Activated CD4-positive, alpha-beta T cell treated with anti-CD3 and anti-CD28 coated beads for 1 hour (primary cell): ENCODE measurements around the gene TTC17.

Source experiments
- DNase-seq: peaks from one replicate; pipeline ENCODE4 v3.0.0-alpha.2; 2020

The TTC17 gene

DNA sequence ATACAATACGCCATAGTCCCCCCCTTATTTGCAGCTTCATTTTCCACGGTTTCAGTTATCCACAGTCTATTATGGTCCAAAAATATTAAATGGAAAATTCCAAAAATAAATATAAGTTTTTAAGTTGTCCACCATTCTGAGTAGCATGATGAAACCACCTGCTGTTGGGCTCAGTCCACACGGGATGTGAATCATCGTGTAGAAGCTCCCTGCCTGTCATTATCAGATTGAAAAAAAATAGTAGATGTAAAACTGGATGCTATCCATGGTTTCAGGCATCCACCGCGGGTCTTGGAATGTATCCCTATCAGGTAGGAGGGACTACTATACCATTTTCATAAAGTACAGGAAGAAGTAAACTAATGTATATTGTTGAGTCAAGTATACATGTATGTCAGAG is 127.4 kb downstream of the TTC17 start:
- DNase-seq = no peak

DNA sequence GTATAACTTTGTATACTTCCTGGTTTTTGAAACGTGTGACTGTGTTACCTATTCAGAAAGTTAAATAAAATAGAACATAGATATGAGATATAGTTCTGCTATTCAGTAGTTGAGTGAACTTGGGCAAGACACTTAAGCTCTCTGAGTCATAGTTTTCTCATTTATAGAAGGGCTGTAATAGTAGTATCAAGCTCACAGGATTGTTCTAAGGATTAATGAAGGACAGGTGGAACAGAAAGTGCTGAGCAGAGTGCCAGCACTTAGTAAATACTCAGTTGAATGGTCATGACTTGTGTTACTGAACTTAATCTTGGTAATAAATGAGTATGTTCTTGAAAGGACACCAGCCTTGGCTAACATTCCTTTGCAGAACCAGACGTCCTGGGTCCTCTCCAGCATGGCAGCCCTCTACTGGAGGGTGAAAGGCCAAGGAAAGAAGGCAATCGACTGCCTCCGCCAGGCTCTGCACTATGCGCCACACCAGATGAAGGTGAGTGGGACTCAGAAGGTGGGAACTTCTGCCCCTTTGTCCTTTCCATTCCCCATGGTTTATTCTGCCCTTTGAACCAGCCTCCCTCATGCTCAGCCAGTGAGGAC is 131.2 kb downstream of the TTC17 start:
- no peak for DNase-seq

DNA sequence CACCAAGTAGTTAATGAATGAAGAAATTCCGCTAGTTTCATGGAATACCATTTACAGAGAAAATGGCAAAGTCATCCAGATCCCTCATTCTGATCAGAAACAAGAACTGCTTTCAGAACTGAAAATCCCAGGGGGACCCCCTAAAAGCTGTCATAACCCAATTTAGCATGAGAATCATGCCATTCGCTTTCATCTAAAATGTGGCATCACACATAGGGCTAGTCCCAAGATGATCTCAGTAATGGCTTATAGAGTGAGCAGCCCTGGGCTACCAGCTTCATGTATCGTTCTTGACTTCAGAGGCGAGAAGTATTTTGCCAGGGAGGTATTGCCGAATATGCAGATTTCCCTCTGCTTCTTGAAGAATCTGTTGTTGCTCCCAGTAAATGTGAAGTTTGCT is 134.0 kb downstream of the TTC17 start:
- DNase-seq = no peak

DNA sequence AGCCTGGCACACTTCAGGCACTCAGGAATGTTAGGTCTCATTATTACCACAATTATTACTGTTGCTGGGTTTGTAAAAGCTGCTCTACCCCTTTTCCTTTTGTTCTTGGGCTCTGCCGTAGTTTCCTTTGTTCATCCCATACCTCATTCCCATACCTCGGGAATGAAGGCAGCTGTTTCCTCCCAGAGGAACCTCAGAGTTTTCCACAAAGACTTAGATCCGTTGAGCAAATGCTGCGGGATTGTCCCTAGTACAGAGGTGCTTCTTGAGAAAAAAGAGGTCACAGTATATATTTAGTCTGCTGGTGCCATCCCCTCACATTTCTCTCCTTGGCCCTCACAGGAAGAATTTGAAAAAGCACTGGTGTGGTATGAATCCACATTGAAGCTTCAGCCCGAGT is 134.7 kb downstream of the TTC17 start:
- no peak for DNase-seq

DNA sequence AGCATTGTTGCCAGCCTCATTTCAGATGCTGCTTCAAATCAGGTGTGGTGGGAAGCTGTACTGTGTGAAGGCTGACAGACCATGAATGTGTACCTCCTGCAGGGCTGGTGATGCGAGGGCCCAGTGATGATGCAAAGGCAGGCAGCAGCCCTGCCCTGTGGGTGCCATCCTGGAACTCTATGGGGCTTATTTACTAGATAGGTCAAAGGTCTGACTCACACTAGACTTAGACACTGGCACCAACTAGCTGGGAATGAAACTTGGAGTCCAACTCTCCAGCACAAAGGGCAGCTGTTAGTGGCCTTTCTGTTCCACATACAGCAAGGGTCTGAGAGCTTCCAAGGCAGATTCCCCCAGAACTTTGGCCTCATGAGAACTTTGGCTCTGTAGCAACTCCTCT is 138.4 kb downstream of the TTC17 start:
- no peak for DNase-seq

DNA sequence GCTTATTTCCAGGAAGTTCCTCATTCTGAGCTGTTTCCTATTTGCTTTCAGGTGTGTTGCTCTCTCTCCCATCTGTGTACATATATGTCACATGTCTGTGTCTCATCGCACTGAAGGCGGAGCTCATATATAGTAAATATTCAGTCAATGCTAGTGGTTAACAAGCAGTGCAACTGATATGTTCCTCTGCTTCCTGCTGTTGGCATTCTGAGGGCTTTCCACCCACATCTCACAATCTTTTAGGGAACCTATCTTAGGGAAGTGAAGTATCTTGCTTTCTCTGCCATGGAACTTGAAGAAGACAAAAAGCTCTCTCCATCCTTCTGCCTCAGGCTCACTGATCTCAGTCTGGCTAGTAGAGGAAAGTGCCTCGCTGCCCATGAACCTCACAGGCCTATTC is 139.8 kb downstream of the TTC17 start:
- DNase-seq = no peak

DNA sequence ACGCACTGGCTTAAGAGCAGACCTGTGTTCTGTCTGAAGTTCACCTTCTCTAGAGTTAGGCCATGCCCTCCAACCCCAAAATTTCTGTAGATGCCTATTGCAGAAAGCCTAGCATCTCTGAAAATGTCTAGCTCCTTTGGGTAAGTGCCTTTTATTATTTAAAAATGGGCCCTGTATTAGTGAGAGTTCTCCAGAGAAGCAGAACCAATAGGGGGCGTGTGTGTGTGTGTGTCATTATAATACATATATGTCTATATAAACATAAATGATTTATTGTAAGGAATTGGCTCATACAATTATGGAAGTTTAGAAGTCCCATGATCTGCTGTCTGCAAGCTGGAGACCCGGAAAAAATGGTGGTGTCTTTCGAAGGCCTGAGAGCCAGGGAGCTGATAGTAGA is 144.7 kb downstream of the TTC17 start:
- DNase-seq = no peak

DNA sequence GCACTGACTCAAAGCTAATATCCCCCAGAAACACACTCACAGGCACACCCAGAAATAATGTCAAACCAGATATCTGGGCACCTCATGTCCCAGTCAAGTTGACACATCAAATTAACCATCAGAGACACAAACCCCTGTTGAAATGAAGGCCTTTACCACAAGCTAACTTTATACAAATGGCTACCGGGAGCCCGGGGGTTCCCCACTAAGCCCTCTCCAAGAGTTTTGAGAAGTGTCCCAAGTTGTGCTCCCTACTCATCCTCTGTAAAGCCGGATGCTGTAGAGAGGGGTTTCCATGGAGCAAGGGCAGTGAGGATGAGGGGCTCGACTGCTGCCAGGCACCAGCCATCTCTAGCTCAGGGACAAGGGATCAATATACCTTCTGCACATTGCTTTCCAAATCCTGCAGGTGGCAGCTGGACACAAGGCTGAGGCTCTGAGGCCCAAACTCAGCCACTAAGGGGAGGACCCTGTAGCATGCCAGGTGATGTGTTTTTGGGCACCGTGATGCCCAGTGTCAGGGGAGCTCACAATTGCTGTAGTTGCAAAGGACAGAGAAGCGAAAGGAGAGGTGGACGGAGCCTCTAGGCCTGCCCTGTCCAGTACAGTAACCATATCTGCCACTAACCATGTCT is 145.7 kb downstream of the TTC17 start:
- no peak for DNase-seq

DNA sequence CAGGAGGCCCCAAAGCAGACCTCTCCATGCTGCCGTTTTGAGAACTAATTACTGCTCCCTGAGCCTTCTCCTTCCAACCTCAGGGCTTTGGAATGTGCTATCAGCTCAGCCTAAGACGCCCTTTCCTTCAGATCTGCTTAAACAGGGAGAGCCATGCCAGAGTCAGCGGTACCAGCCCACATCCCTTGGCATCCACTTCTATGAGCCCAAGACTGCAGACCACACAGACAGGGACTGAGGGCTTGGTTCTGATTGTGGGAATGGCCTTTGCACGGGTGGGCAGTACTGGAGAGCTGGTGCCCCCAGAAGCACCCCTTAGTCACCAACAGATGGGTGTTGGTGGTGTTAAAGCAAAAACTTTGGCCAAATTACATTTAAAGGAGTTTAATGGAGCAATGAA is 146.5 kb downstream of the TTC17 start:
- no peak for DNase-seq

DNA sequence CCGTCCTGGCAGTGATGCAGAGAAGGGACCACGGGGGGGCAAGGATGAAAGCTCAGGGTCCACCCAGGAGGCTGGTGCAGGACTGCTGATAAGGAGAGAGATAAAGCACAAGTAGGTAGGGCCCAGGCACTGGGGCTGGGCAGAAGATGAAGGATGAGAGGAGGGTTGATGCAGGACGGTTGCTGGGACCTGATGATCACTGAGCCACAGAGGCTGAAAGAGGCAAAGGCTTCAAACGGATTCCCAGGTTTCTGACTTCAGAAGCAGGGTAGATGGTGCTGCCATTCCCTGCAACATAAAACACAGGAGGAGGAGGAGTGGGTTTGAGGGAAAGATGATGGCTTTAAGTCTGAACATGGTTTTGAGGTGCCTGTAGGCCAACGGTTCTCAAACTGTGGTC is 148.5 kb downstream of the TTC17 start:
- no peak for DNase-seq

DNA sequence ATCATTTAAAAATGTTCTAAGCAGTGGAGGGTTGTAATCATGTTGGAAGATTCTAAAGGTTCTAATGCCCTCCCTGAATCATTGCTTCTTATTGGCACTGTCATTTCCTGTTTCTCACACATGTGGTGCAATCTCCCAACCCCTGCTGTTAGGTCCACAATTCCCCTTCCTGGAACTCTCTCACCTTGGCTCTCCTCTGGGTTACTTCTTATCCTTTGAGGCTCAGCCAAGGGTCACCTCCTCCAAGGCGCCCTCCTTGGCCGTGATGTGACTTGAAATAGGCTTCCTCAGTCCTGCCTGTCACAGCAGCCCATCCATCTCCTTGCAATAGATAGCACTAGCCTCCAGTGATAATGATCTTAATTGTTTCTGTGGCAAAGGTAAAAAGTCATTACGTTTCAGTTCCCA is 149.8 kb downstream of the TTC17 start:
- DNase-seq = no peak

DNA sequence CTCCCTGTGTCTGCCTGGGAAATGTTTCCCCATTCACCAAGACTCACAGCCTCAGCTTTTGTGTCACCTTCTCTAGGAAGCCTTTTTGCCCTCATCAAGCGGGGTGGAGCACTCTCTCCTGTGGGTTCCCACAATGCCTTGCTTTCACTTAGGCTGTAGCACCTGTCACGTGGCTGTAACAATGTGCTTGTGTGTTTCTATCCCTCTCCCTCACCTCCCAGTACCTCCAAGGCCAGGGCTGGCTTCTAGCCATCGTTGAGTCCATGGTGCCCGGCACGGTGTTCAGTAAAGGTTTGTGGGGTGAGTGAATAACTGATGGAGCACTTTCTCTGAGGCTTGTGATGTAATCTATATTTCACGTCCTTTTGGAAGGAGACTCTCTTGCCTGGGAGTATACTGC is 153.2 kb downstream of the TTC17 start:
- DNase-seq = no peak

DNA sequence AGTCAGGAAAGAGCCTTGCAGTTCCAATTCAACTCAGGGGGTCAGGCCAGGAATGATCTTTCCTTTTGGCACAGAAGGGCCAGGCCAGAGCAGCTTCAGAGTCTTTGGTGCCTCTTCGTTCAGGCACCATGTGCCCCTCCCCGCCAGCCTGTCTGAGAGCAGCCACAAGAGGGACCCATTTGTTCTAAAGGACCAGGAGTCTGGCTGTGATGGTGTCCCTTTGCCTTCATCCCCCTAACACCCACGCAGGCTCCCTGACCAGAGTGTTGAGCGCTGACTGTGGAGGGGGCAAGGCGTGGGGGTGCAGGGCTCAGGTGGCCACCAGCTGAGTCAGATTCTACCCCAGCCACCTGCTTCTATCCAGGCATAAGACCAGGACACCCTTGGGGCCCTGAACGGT is 156.4 kb downstream of the TTC17 start:
- DNase-seq = no peak

DNA sequence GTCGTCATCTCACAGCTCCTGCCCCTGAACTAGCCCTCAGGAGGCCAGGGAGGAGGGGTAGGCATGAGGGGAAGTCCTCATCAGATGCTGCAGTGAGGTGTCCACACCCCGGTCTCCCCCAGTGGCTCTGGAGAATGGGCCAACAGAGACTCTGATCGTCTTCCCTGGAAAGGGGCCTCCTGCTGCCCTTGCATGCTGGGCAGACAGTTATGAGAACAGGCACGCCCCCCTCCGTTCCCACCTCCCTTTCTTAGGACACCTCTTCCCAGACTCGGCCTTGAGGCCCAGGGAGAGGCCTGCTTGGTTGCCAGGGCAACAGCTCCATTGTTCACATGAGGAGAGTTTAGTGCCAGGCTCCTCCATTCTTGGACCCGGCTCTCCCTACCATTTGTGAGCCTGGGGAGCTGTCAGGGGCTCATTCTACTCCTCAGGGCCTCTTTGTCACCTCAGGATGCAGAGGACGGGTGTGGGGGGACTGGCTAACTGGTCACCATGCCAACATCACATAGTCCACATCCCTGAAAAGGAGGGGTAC is 157.7 kb downstream of the TTC17 start:
- no peak for DNase-seq

DNA sequence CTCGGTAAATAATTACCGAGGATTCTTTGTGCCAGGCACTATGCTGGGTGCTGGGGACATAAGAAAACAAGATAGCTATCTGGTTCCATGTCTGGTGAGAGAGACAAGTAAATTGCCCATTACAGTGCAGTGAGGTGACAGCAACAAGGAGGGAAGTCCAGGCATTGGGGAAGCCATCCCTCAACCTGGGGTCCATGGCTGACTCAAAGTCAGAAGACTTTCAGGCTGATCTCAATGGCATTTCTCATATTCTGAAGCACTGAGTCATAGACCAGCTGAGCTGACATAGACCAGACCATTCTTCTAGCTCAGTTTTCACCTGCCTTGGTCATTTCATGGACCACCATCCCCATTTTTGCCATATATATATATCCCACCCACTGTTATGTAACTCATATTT is 158.8 kb downstream of the TTC17 start:
- DNase-seq = no peak

DNA sequence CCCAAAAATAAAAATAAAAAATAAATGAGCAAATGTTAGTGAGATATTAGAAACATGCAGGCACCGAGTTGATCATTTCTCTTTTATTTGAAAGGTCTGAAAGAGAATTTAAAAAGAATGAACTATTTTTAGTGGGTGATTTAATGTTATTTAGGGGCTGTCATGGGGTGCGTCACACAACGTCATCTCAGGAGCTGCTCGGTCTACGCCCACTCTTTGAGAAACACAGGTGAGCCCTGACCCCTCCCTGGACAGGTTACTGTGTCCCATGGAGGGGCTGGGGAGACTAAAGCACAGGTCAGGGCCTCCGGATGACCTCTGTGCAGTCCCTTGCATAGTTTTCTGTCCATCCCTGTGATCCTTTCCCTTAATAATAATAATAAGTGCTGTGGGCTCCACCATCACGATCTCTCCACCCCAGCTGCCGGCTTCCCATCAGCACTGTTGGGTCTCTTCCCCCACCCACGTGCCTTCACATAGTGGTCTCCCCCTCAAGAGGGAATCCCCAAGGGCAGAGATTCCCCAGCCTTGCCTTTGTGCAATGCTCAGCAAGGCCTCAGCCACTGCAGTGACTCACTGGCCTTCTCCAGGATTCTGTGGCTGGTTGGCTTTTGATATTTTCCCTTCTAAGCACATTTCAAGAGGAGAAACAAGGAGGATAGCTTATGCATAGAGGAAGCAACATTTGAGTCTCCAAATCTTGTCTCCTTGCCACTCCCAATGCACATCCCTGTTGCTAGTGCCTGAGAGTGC is 159.9 kb downstream of the TTC17 start:
- no peak for DNase-seq

DNA sequence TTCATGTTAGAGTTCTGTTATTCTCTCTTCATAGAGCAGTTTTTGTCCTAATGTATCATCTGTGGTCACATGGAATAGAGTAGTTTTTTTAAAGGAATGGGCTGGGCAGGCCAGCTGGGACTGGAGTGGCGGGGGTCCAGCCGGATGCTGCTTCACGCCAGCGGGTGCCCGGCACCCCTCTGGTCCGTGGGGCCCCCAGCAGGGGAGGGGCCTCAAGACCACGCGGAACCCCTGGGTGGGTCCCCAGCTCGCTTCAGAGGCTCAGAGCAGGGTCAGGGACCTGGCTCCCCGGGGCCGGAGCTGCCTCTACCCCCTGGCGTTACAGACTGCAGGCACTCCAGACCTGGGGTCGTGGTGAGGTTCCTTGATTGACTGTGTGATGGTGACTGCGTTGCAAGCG is 162.8 kb downstream of the TTC17 start:
- DNase-seq = no peak

DNA sequence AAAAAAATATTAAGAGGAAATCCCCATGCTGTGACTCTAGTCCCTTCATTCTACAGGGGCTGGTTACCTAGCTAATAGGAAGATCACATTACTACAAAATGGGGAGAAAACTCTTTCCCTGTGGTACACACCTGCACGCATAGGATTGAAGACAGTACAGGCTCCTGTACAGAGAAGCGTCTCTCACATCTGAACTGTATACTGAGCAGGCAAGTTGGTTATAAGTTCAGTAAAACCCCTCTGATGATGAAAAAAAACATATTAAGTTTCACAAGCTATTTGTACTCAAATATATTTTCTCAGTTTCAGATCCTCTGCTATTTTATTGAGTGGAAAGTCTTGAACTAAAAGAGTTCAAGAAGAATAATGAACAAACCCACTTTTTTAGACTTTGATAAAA is 164.9 kb downstream of the TTC17 start:
- DNase-seq = no peak

DNA sequence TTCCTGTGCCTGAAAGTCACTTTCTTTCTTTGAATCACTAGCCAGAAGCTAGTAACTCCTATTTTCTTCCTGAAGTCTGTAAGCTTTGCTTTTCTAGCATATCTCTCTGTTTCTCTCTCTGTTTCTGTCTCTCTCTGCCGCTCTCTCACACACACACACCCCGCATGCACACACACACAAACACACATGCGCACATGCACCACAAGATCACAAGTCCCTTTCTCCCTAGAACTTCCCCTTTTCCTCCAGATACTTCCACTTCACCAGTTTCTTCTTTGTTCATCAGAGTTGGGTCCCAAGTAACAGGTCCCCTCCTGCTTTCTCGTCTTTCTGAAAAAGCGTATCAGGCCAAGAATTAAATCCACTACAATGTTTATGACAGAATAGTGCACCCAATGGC is 173.3 kb downstream of the TTC17 start:
- DNase-seq = no peak

DNA sequence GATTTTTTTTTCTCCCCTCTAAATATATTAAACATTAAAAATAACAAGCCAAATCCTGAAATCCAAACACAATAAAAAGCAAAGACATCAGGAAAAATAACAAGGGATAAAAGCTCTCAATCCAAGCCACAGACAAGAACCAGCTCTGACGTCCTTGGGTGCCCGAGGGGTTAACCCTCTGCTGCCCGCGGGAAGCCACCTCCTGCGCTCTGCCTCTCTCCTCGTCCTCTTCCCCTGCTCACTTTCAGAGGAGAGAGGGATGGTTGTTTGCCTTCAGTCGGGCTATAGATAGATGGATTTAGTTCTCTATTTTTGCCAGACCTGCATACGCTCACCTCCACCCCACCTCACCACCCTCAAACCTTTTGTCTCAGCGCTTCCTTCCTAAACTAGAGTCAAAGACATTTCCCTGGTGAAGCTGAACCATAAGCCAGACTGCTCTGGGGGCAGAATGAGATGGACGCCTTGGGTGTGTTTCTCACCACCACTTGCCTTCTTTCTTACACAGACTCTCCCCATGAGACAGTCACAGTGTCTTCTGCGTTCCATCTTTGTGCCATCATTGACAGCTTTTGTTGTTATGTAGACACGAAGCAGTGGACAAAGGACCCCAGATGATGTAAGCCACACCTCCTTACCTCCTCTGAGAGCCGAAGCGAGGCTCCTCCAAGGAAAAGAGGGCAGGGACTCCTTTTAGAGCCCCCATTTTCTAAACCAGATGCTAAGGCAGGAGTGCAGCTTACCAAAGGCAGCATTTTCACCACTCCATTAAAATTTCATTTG is 179.3 kb downstream of the TTC17 start:
- DNase-seq = no peak

DNA sequence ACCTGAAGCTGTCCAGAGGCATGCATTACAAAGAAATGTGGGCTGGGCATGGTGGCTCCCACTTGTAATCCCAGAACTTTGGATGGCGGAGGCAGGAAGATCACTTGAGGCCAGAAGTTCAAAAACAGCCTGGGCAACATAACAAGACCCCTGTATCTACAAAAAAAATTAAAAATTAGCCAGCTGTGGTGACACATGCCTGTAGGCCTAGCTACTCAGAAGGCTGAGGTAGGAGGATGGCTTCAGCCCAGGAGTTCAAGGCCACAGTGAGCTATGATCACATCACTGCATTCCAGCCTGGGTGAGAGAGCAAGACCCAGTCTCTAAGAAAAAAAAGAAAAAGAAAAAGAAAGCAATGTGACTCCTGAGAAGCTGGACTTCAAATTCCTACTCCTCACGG is 183.3 kb downstream of the TTC17 start:
- no peak for DNase-seq

DNA sequence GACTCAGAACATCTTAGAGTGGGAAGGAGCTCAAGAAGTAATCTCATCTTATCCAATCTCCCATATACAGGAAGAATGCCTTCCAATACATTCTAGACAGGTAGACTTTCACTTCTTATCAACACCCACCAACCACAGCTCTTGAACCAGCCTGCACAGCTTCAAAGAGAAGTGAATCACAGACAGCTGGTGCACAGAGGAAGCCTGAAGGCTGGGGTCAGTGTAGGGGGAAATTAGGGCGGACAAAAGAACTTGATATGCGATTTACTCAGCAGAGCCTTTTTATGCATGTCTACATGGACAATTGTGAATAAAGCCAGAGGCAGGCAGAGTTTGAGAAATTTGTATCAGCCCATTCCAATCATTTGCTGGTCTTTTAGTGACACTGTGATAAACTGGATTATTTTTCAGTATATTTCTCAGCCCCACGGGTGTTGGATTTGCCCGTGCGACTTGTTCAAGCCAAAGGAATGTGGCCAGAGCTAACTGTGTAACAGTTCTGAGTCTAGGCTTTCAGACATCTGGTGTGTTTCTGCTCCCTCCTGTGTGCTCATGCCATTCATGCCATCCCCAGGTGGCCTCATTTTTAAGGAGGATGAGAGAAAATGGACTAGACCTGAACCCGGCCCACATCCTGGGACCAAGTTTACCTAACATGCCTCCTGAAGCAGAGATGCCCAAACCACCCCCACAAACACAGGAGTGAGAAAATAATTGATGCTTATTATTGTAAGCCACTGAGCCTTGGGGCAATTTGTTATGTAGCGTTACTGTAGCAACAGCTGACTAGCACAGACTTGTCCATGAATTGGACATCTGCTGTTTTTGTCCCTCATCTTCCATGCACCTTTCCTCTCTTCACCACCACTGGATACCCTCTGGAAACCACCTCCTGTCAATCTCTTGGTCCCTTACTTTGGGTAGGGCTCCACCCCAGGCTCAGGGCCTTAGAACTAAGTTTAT is 184.3 kb downstream of the TTC17 start:
- no peak for DNase-seq
